GM18498 (cell line): Measurements from ENCODE around the gene APOL5.

Experiments
- ATAC-seq: cut with Tn5 transposase; IDR thresholded peaks from one replicate; pipeline ENCODE4 v1.9.1; 2021; ENCODE audit warnings: mild to moderate bottlenecking, moderate library complexity; ENCODE audit not compliant: unreplicated experiment

APOL5 gene

DNA sequence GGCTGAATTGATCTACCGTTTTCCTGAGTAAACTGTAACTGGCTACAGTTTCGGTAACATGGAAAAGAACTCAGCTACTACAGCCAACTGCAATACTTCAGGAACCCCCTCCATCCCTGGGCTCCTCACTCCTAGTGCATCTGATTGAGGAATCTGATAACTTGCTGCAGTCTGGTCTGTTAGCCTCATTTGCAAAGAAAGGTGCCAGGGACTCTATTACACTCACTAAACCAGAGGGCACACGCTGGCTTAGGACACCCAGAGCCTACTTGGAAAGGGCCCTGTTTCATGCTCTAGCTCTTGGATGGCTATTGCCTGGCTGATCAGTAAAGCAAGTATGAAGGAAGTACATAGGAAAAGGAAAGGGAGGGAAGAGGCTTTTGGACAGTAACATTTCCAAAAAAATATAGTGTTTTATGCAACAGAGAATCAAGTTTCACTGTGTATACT lies 22.3 kb downstream of the APOL5 start:
- no peak for ATAC-seq

DNA sequence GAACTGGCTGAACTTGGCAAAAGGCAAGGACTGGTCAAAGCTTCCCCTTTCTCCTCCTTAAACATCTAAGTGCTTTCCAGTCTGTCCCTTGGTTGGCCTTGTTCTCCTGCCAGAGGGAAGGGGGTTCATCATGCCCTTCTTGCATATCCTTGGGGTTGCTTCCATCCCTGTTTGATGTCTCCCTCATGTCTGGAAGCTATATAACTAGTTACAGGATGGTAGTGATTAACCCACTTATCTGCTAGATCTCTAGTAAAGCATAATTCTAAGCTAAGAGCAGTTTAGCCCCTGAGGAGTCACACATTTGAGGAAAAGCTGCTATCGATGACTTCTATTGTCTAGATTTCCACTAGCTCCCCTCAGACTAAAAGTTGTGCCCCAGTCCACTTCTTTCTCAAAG lies 22.9 kb downstream of the APOL5 start:
- ATAC-seq: no peak

DNA sequence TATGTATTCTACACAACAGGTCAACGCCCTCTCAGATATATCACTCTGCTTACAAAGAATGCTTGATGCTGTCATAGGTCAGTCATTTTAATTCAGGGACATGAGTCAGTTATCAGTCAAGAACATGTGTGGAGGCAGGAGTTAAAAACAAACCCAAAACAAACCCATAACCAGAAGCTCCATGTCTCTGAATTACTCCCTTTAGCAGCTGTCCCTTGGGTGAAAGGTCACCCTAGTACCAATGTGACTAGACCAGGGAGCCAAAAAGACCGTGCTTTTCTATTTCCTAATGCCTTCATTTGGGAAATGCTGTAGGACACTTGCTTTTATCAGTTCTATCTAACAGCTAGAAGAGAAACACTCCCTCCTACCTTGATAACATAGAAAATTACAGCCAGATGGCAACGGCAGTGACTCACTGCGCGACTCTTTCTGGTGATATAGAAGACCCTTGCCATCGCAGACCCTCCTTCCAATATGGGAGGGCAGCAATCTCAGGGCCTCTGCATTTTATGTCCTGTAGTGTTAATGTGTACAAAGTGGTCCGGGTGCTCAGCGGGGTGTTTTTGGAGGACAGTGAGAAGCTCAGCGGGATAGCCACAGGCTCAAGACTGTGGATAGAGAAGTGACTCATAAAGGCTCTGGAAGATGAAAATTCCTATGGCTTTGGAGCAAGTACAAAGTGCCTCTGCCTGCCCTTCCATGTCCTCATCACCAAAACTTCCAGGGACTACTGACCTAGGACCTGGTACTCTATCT lies 24.8 kb downstream of the APOL5 start:
- no peak for ATAC-seq

DNA sequence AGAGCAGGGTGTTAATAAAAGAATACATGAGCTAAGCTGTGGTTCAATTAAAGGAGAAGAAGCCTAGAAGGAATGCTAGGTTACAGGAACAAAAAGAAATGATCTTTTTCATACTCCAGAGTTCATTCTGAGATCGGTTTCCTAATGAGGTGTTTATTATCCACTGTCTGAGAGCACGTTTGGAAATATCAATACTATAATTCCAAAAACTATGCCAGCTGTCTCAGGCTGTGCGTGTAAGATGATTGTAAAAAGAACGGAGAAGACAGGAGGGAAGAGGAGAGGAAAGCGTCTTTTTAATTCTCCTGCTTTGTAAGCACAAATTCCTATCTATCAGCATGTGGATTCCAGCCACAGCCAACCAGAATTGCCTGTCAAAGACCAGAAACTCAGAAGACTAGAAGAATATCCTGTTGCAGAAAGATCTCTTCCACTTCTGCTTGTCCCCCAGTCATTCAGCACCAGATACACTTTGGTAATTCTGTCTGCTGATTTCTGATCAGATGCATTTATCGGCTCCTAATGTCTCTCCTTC lies 25.7 kb downstream of the APOL5 start:
- ATAC-seq: no peak

DNA sequence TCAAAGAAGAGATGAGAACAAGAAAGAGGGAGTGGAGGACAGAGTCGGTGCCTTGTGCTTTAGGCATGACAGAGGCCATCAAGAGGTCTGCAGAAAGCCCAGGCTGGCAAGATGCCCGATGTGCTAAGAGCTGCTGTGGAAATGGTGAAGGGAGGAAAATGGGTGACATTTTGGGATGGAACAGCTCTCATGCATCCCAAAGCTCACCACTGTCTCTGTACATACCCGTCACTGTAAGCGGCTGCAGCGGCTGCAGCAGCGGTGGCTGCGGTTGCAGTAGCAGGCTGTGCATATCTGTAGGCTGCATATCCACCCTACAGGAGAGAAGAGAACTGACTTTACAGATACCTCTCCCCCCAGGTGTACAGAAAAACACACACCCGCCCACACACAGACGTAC lies 28.6 kb downstream of the APOL5 start:
- ATAC-seq: no peak

DNA sequence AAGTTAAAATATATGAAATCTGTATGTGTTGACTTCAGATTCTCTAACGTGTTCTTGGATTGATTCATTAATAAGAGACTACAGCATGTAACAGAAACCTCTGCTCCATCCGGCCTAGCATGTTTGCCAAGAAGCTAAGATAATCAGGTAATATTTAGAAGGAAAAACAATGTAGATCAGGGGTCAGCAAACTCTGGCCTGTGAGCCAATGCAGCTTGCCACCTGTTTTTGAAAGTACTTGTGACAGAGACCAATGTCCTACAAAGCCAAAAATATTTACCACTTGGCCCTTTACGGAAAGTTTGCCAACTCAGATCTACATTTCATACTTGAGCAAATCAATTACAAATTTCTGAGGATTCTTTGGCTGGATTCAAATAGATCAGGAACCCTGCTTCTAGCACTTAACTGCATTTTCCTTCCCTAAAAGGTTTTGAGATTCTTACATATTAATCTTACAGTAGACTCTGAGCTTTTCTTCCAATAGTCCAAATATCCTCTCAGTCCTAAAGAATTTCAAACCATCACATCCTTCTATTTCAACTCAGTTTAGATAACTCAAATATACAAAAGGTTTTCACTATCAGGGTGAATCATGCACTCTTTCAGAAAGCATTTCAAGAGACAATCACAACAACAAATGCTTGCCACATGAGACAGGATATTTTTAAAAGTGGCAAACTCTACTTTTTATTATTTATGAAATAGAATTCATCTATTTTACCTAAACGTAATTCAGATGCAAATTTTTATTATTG lies 29.5 kb downstream of the APOL5 start:
- ATAC-seq: no peak

DNA sequence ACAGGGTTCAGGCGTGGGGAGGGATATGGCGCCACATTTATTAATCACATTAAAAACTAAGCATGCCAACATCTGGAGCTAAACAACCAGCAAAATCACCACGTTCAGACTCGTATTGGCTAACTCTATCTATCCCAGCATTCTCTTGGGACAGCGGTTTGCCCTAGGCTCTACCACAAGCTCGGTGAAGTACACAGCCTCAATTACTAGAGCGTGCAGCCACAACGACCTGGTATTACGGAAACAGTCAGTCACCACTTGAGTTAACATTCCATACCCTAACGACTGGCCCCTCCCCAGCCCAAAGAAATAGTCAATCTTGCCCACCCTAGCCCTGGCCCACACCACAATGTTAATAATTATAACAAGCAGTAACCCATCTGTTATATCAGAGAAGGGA lies 32.1 kb downstream of the APOL5 start:
- peak; percentile 81 for ATAC-seq

DNA sequence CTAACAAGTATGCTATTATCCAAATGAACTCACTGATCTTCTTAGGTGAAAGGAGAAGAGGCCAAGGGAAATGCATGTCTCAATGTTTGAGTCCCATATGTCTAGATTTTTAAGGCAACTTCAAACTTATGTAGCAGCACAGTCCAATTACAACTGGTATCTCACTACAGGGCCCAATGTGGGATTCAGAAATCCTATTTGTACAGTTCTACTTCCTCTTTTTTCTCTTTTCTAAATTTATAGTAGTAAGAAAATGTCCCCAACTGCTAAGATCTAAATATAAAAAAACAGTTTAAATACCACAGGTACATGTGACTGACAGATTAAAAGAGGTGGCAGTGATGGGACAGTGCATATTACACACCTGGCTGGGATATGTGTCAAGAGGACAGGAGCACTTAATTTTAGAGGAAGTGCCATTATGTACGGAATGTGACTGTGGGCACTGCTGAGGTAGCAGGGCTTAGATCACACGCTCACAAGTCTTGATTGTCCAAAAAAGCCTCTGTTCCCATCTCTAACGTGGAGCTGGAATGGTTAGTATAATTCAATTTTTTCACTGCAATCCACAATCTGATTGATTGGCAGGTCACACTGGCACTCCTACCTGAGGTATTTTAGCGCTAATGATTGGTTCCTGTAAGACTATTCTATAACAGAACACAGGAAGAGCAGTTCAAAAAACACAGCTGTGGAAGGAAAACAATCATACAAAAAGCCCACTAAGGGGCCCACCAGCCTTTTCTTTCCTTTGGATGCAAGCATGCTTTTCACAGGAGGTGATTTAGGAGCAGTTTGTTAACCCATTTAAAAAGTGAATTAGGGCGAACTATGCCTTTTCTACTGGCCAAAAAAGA lies 34.6 kb downstream of the APOL5 start:
- ATAC-seq: no peak

DNA sequence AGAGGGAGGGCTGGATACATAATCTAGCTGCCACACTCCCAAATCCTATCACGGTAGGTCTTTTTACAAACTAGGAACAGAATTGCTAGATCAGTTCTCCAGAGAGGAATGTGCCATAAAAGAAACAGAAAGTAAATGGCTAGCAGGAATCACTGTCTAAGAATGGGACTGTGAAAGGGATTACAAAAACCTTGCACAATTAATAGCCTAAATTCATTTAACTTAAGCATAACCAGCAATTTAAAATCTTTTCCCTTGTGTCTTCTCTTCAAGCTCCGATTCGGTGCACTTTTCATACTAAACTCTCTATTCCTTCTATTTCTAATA lies 35.2 kb downstream of the APOL5 start:
- ATAC-seq: no peak

DNA sequence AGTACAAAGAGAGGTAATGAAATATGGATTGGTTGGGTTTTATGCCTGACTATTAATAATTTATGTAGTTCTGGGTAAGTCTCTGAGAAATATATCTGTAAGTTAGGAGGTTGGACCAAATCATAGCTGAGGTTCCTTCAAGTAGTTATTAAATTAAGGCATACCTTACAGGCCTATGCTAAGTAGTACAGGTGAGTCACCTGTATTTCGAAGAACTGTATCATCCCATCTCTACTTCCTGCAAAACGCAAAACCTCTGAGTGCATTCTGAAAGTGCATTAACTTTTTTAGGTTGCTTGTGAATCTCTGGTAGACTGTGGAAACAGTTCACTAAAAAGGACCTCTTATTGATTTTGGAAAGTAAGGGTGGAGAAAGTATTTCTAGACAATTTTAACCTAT lies 37.1 kb downstream of the APOL5 start:
- ATAC-seq: no peak

DNA sequence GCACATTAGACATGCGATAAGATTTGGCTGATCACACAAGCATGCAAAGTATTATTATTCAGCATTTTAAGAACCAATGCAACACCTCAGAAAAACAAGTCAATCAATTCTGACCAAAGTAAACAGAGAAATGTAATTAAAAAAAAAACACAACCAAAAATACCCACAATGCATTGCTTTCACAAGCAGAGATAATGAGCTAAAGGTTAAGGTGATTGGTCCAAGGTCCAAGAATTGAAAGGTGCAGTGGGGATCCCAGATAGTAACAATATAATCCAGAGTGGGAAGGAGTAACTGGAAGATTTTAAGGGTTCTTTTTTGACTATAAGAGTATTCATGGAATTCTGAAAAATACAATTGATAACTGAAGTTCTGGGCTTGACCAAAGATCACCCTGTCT lies 39.0 kb downstream of the APOL5 start:
- ATAC-seq: no peak

DNA sequence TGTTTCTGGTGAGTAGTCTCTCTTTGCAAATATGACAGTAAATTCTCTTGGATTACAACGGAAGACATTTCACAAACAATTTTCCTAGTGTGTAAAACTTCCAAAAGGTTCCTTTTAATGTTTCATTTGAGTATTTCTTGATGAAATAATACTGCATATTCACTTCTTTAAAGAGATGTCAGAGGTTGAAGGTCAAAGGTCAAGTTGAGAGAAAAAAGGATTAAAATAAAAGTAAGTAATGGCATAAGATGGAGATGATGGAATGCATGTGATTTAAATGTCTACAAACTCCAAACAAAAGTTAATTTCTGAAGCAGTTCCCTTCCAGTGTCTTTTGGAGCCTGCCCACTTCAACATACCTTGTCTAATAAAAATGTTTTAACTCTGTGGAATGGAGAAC lies 40.7 kb downstream of the APOL5 start:
- no peak for ATAC-seq

DNA sequence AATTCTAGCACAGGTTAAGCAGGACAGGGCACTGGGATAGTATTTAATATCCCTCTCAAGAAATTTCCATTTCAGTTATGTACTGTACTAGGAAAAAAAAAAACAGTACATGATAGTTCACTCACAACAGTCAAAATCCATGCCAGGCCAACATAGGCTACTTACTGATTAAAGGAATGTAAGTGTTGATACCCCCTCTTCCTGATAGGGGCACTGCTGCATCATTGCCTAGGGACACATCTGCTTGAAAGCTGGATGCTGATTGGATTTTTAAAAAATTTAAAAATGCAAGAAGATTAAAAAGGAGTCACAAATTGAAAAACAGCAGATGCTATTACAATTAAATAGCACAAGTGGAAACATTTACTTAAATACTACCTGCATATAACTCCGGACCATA lies 43.4 kb downstream of the APOL5 start:
- no peak for ATAC-seq

DNA sequence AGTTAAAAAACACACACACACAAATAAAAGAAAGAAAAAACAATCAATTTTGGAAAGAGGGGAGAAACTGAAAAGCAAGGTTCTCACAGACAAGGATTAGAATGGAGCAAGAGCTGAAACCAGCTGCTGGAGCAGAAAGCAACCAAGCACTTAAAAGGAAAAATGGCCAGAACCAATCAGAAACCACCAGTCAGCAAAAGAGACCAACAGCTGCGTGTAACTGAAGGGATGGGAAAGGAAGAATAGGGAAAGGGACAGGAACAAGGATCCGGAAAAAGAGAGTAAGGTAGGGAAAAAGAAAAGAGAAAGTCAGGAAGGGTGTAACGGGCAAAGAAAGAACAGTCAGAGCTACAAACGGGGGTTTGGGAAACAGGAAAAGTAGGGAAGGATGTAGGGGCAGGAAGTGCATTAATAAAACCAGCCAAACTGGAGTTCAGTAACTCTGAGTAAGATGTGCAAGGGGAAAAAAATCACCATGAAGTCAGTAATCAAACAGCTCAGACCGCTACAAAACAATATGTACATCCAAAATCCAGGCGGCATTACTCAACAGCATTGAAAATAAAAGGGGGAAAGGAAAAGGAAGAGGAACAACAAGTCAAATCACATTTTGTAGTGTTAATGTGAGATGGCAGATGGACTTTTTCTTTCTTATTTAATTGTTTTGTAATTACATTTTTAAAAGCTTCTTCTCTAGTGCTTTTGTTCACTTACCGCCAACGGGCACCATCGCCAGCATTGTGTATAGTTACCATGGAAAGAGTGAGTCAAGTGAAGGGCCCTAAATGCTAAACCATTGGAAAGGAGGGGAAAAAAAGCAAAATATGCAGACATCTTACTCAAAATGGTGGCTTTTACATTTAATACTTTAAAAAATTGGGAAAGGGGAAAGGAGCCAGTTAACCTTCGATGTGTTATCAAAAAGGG lies 49.2 kb downstream of the APOL5 start:
- ATAC-seq: no peak

DNA sequence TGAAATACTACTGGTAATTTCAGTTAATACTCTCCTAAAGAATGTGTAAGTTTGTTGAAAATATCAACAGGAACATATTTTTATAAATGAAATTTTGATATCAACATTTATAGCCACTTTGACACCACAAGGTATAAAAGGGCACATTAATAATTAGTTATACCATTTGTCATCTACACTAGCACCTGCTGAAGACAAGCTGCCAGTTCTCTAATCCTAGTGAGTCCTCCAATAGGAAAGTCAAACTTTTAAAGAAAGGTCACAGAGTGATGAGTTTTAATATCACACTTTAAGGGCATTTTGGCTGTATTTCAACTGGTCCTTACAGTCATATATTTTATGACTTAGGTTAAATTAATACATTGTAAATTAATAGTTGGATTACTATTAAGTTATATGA lies 52.3 kb downstream of the APOL5 start:
- no peak for ATAC-seq

DNA sequence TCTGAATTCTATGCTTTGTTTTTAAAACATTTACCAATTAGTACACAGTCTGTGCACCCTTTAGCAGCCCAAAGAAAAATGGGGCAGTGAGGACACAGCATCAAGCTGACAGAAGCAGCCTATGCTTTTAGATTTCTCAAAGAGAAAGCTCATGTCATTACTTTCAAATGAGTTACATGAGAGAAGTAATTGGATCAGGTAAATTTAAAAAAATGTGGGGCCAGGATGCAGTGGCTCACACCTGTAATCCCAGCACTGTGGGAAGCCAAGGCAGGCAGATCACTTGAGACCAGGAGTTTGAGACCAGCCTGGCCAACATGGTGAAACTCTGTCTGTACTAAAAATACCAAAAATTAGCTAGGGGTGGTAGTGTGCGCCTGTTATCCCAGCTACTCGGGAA lies 57.7 kb downstream of the APOL5 start:
- no peak for ATAC-seq

DNA sequence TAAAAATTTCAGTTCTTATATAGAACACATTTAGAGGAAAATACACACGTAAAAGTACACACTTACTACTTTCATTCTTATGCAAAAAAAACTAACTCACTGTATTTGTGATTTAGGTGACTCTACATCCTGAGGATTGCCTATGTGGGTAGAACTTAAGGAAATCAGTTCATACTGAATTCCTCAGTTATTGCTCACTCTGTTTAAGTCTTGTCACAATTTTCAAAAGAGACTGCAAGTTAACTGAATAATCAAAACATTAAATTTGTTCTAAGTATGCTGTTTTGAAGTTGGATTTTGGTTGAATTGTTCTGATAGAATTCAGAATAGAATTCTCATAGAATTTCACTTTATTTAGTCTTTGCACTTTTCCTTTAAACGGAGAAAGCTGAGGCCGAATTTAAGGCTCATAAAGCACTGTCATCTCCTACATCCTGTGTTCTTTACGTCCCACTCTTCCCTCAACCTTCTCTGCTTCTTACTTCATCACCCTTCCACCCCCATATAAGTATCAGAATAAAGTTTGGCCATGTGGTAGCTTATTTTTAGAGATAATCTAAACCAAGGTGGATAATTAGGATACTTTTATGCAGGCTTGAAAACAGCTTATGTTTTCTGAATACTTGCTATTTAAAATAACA lies 59.8 kb downstream of the APOL5 start:
- no peak for ATAC-seq
